Hepatocyte (in vitro differentiated cells): ENCODE data around the gene IL31.

Experiments used
- CTCF ChIP-seq: fragments of 200-600 bp; sonication (generic); IDR thresholded peaks from 2 replicates; pipeline ENCODE4 v1.5.1; 2016; ENCODE audit warnings: antibody characterized with exemption, mild to moderate bottlenecking; ENCODE audit not compliant: poor library complexity
- EZH2phosphoT487 ChIP-seq: fragments of 200-600 bp; sonication (generic); IDR thresholded peaks from one replicate; pipeline ENCODE4 v1.6.1; 2018; ENCODE audit warnings: antibody characterized with exemption, mild to moderate bottlenecking, low read depth, moderate library complexity; ENCODE audit not compliant: unreplicated experiment, severe bottlenecking

- TF ChIP-seq CTCF, result no peak
- TF ChIP-seq EZH2phosphoT487, result no peak
Observed at GRCh38 chr12:122206976-122207375, 33.0 kb upstream of the IL31 start.
